Left forelimb (tissue), 1 donor: ENCODE results near the gene ZNF638.
"Not testable (repeated sequence)": the region's sequence is repeated elsewhere in the genome, so short reads cannot be mapped to it uniquely, and the experiment has no call there.

Experiments used
- DNase-seq: peaks from one replicate; pipeline ENCODE4 v3.0.0-alpha.2; 2018; ENCODE audit warnings: low spot score

Gene ZNF638

GRCh38 chr2:71331581-71332434 lies at the start of gene ZNF638:
ZNF638 (plus strand) TSS chr2:71331782; CDS start chr2:71348955, 17,173 bp downstream.
- DNase-seq, result peak; percentile 94

GRCh38 chr2:71281950-71282349 lies 49.6 kb upstream of the ZNF638 start:
- DNase-seq, result no peak

GRCh38 chr2:71282493-71282892 lies 49.1 kb upstream of the ZNF638 start:
- DNase-seq, result no peak

GRCh38 chr2:71283131-71283530 lies 48.5 kb upstream of the ZNF638 start:
- no peak for DNase-seq

- no peak for DNase-seq
Measured at GRCh38 chr2:71285706-71286105, 45.9 kb upstream of the ZNF638 start.

GRCh38 chr2:71291398-71291797 lies 40.2 kb upstream of the ZNF638 start:
- no peak for DNase-seq

- no peak for DNase-seq
Measured at GRCh38 chr2:71292159-71292558, 39.4 kb upstream of the ZNF638 start.

- no peak for DNase-seq
Measured at GRCh38 chr2:71298914-71299313, 32.7 kb upstream of the ZNF638 start.

GRCh38 chr2:71299507-71299906 lies 32.1 kb upstream of the ZNF638 start:
- no peak for DNase-seq

GRCh38 chr2:71303849-71304248 lies 27.7 kb upstream of the ZNF638 start:
- no peak for DNase-seq

GRCh38 chr2:71306762-71307161 lies 24.8 kb upstream of the ZNF638 start:
- no peak for DNase-seq

GRCh38 chr2:71313016-71313766 lies 18.4 kb upstream of the ZNF638 start:
- DNase-seq, result no peak

- DNase-seq, result no peak
Measured at GRCh38 chr2:71317060-71317459, 14.5 kb upstream of the ZNF638 start.

- DNase-seq, result not testable (repeated sequence)
Measured at GRCh38 chr2:71317900-71318299, 13.7 kb upstream of the ZNF638 start.

- DNase-seq, result no peak
Measured at GRCh38 chr2:71323386-71323785, 8.2 kb upstream of the ZNF638 start.

GRCh38 chr2:71326968-71327367 lies 4.6 kb upstream of the ZNF638 start:
- DNase-seq, result no peak

- DNase-seq, result no peak
Measured at GRCh38 chr2:71327916-71328315, 3.7 kb upstream of the ZNF638 start.

GRCh38 chr2:71330155-71330554 lies 1.4 kb upstream of the ZNF638 start:
- no peak for DNase-seq

GRCh38 chr2:71330585-71331330 lies 824 bp upstream of the ZNF638 start:
- DNase-seq, result no peak

- DNase-seq, result not testable (repeated sequence)
Measured at GRCh38 chr2:71331331-71331580, 326 bp upstream of the ZNF638 start.

GRCh38 chr2:71332435-71332796 lies 834 bp downstream of the ZNF638 start:
- DNase-seq, result no peak

GRCh38 chr2:71333619-71334018 lies 2.0 kb downstream of the ZNF638 start:
- no peak for DNase-seq

- no peak for DNase-seq
Measured at GRCh38 chr2:71336384-71336783, 4.8 kb downstream of the ZNF638 start.
